Omental fat pad (tissue), 4 donors: Measurements from ENCODE around the gene TXNDC15. TPM values are rescaled to one million over a fixed set of nuclear protein-coding genes. Genes with fewer than 3 reads are reported as not detected.
"Not testable (repeated sequence)": the region's sequence is repeated elsewhere in the genome, so short reads cannot be mapped to it uniquely, and the experiment has no call there.

Source experiments
- ATAC-seq: fragments of 150-250 bp; one replicate; pipeline ENCODE4 v1.9.1; 2016; ENCODE audit warnings: mild to moderate bottlenecking, moderate library complexity; ENCODE audit not compliant: low FRiP score
- DNase-seq: peaks from one replicate; pipeline ENCODE4 v3.0.0-alpha.2; 2019; ENCODE audit warnings: low spot score
- CTCF ChIP-seq, 3 donors: fragments of 450-650 bp; IDR thresholded peaks; one replicate each; pipeline ENCODE4 v1.5.1; 2016 to 2017; ENCODE audit warnings: antibody characterized with exemption in 3 of 3, mild to moderate bottlenecking in 3 of 3, moderate library complexity in 2 of 3
- total RNA-seq, 4 donors: library from RNA; depleted of rRNA; stranded (reverse); fragments of >200 nt; gene quantifications; one replicate each; pipeline ENCODE4 v1.1.0, GENCODE V29; 2016

Gene TXNDC15
- 10 to 100 TPM; 53.4 to 78.5 (median 70.0) TPM for total RNA-seq

GRCh38 chr5:134873987-134874830 is at the start of gene TXNDC15:
Gene TXNDC15, plus strand, starts transcription at chr5:134874371. Its CDS starts 57 bp downstream, at chr5:134874428.
- ATAC-seq (peak; percentile 91), DNase-seq (peak; percentile 44)
- TF ChIP-seq CTCF (IDR thresholded peaks at IDR 0.05): no peak

GRCh38 chr5:134824681-134825080 is 49.5 kb upstream of the TXNDC15 start:
- no peak for DNase-seq
- TF ChIP-seq CTCF (IDR thresholded peaks at IDR 0.05): no peak
- no peak for ATAC-seq

- ATAC-seq (no peak), DNase-seq (no peak)
- TF ChIP-seq CTCF (IDR thresholded peaks at IDR 0.05): no peak
Observed at GRCh38 chr5:134825212-134825611, 49.0 kb upstream of the TXNDC15 start.

- DNase-seq (no peak), ATAC-seq (no peak)
- no peak for TF ChIP-seq CTCF (IDR thresholded peaks at IDR 0.05)
Observed at GRCh38 chr5:134833340-134834032, 40.7 kb upstream of the TXNDC15 start.

- DNase-seq: no peak
Observed at GRCh38 chr5:134835623-134836022, 38.5 kb upstream of the TXNDC15 start.

DNA sequence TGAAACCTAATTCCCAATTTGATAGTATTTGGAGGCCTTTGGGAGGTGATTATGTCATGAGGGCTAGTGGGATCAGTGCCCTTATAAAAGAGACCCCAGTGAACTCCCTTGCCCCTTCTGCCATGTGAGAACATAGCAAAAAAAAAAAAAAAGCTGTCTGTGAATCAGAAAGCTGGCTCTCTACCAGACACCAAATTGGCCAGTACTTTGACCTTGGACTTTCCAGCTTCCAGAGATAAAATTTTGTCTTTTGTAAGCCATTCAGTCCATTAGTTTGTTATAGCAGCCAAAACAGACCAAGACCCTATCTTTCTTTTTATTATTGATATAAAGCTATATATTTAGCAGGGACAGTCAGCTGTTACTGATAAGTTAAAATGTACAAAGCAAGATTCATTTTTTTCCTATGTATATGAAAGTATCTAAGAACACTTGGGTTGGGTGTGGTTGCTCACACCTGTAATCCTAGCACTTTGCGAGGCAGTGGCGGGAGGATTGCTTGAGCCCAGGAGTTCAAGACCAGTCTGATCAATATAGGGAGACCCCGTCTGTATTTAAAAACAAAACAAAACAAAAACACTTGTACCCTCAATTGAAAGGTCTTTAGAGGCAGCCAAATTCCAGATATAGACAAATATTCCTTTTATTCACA is 36.5 kb upstream of the TXNDC15 start:
- DNase-seq: no peak
- TF ChIP-seq CTCF (IDR thresholded peaks at IDR 0.05): no peak
- no peak for ATAC-seq

More at GRCh38 chr5:134835623-134836022, 38.5 kb upstream of the TXNDC15 start:
- ATAC-seq: peak; percentile 54
- TF ChIP-seq CTCF (IDR thresholded peaks at IDR 0.05): no peak

DNA sequence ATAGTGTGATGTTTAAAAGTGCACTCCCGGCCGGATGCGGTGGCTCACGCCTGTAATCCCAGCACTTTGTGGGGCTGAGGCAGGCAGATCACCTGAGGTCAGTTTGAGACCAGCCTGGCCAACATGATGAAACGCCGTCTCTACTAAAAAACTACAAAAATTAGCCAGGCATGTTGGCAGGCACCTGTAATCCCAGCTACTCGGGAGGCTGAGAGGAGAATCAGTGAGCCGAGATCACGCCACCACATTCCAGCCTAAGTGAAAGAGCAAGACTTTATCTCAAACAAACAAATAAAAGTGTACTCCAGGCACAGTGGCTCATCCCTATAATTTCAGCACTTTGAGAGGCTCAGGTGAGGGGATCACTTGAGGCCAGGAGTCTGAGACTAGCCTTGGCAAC is 35.8 kb upstream of the TXNDC15 start:
- not testable (repeated sequence) for ATAC-seq, DNase-seq
